Measurements from ENCODE around the gene COX20.

Gene COX20

GRCh38 chr1:244839656-244840055 lies 4.2 kb downstream of the COX20 start:
- no peak overlapping the region for H3K4me3 ChIP-seq (IDR thresholded peaks at IDR 0.05; ENCODE audit: insufficient read depth, low read depth, low read length)
- H3K27me3 ChIP-seq (ENCODE audit: insufficient read depth, low read depth): no peaks in the 10 kb centered on the region
- TF ChIP-seq CTCF (conservative IDR thresholded peaks at IDR 0.05; ENCODE audit: low read depth, low read length): no peak
- peaks cover 75% of the 10 kb centered on the region for H3K79me2 ChIP-seq (ENCODE audit: insufficient read depth, low read depth)
- peak overlapping the region; percentile 5; the same call in 1 of the 2 replicates for H3K4me2 ChIP-seq
- peaks cover 82% of the 10 kb centered on the region for H3K4me1 ChIP-seq (ENCODE audit: low read depth, poor library complexity, severe bottlenecking)
- 0 out of 2 replicates have a peak, but pooled peaks cover 8% of the 10 kb centered on the region for H4K20me1 ChIP-seq (ENCODE audit: insufficient read depth)
- no peak overlapping the region; the same call in 1 of the 2 replicates for H3K9ac ChIP-seq
- peaks cover 15% of the 10 kb centered on the region; the same call in 1 of the 2 replicates for H3K36me3 ChIP-seq (ENCODE audit: insufficient read depth)
- H3K27ac ChIP-seq: peak overlapping the region; percentile 17; the same call in 1 of the 2 replicates
- H2AFZ ChIP-seq (ENCODE audit: low read depth): no peak overlapping the region

- Histone ChIP-seq H2AFZ (ENCODE audit: low read depth) (no peak overlapping the region), H3K4me3 (IDR thresholded peaks at IDR 0.05; ENCODE audit: insufficient read depth, low read depth, low read length) (no peak overlapping the region), H3K9ac (no peak overlapping the region), H3K27ac (peak overlapping the region; percentile 17; the same call in 1 of the 2 replicates), H4K20me1 (ENCODE audit: insufficient read depth) (0 out of 2 replicates have a peak, but pooled peaks cover 8% of the 10 kb centered on the region), H3K79me2 (ENCODE audit: insufficient read depth, low read depth) (peaks cover 82% of the 10 kb centered on the region), H3K27me3 (ENCODE audit: insufficient read depth, low read depth) (no peaks in the 10 kb centered on the region), H3K4me1 (ENCODE audit: low read depth, poor library complexity, severe bottlenecking) (peaks cover 86% of the 10 kb centered on the region), H3K4me2 (peak overlapping the region; percentile 3; the same call in 1 of the 2 replicates), H3K36me3 (ENCODE audit: insufficient read depth) (peaks cover 15% of the 10 kb centered on the region; the same call in 1 of the 2 replicates)
- no peak for TF ChIP-seq CTCF (conservative IDR thresholded peaks at IDR 0.05; ENCODE audit: low read depth, low read length)
Measured at GRCh38 chr1:244840219-244840794, 4.8 kb downstream of the COX20 start.

GRCh38 chr1:244841273-244841927 lies 5.9 kb downstream of the COX20 start:
- TF ChIP-seq CTCF (conservative IDR thresholded peaks at IDR 0.05; ENCODE audit: low read depth, low read length): no peak
- Histone ChIP-seq H4K20me1 (ENCODE audit: insufficient read depth) (0 out of 2 replicates have a peak, but pooled peaks cover 8% of the 10 kb centered on the region), H3K79me2 (ENCODE audit: insufficient read depth, low read depth) (peaks cover 75% of the 10 kb centered on the region), H3K27me3 (ENCODE audit: insufficient read depth, low read depth) (no peaks in the 10 kb centered on the region), H3K36me3 (ENCODE audit: insufficient read depth) (peaks cover 20% of the 10 kb centered on the region; the same call in 1 of the 2 replicates), H3K27ac (no peak overlapping the region; the same call in 1 of the 2 replicates), H3K4me2 (no peak overlapping the region), H3K4me3 (IDR thresholded peaks at IDR 0.05; ENCODE audit: insufficient read depth, low read depth, low read length) (no peak overlapping the region), H3K9ac (no peak overlapping the region), H2AFZ (ENCODE audit: low read depth) (no peak overlapping the region), H3K4me1 (ENCODE audit: low read depth, poor library complexity, severe bottlenecking) (peaks cover 86% of the 10 kb centered on the region)

GRCh38 chr1:244843148-244843978 lies 7.9 kb downstream of the COX20 start:
- Histone ChIP-seq H3K9ac (no peak overlapping the region), H3K4me1 (ENCODE audit: low read depth, poor library complexity, severe bottlenecking) (peaks cover 71% of the 10 kb centered on the region), H3K36me3 (ENCODE audit: insufficient read depth) (peaks cover 39% of the 10 kb centered on the region), H3K27me3 (ENCODE audit: insufficient read depth, low read depth) (no peaks in the 10 kb centered on the region), H3K79me2 (ENCODE audit: insufficient read depth, low read depth) (peaks cover 72% of the 10 kb centered on the region), H3K4me2 (no peak overlapping the region), H3K4me3 (IDR thresholded peaks at IDR 0.05; ENCODE audit: insufficient read depth, low read depth, low read length) (no peak overlapping the region), H2AFZ (ENCODE audit: low read depth) (no peak overlapping the region), H3K27ac (no peak overlapping the region; the same call in 1 of the 2 replicates), H4K20me1 (ENCODE audit: insufficient read depth) (0 out of 2 replicates have a peak, but pooled peaks cover 14% of the 10 kb centered on the region)
- no peak for TF ChIP-seq CTCF (conservative IDR thresholded peaks at IDR 0.05; ENCODE audit: low read depth, low read length)

All from KMS-11 (cell line).